ENCODE measurements around the gene C1GALT1.
"Not testable (repeated sequence)": the region's sequence is repeated elsewhere in the genome, so short reads cannot be mapped to it uniquely, and the experiment has no call there.

The C1GALT1 gene

DNA sequence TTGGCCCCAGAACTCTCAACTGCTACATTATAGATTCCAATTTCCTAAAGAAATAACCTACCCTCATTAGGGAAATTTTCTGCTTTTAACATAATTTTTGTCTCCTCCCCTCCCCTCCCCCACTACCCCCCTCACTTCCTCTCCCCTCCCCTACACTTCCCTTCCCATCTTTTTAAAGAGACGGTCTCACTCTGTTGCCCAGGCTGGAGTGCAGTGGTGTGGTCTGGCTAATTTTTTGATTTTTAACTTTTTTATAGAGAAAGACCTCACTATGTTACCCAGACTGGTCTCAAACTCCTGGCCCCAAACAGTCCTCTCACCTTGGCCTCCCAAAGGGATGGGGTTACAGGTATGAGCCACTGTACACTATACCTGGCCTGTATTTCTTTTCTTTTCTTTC lies 30.5 kb upstream of the C1GALT1 start:
- H3K27ac ChIP-seq: no peak overlapping the region
- TF ChIP-seq, protein P1, sequence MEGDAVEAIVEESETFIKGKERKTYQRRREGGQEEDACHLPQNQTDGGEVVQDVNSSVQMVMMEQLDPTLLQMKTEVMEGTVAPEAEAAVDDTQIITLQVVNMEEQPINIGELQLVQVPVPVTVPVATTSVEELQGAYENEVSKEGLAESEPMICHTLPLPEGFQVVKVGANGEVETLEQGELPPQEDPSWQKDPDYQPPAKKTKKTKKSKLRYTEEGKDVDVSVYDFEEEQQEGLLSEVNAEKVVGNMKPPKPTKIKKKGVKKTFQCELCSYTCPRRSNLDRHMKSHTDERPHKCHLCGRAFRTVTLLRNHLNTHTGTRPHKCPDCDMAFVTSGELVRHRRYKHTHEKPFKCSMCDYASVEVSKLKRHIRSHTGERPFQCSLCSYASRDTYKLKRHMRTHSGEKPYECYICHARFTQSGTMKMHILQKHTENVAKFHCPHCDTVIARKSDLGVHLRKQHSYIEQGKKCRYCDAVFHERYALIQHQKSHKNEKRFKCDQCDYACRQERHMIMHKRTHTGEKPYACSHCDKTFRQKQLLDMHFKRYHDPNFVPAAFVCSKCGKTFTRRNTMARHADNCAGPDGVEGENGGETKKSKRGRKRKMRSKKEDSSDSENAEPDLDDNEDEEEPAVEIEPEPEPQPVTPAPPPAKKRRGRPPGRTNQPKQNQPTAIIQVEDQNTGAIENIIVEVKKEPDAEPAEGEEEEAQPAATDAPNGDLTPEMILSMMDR (IDR thresholded peaks at IDR 0.05): no peak

DNA sequence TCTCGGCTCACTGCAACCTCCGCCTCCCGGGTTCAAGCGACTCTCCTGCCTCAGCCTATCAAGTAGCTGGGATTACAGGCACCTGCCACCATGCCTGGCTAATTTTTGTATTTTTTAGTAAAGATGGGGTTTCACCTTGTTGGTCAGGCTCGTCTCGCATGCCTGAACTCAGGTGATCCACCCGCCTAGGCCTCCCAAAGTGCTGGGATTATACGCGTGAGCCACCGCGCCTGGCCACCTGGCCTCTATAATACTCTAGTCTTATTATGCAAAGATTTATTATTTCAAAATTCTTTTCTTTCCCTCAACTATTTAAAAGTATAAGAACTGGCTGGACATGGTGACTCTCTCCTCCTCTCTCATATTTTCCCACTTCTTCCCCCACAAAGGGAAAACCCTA lies 30.0 kb upstream of the C1GALT1 start:
- Histone ChIP-seq H3K27me3 (no peaks in the 10 kb centered on the region), H3K9me3 (no peaks in the 10 kb centered on the region), H3K36me3 (no peaks in the 10 kb centered on the region), H3K27ac (no peak overlapping the region), H3K4me3 (ENCODE audit: low read depth in 1 of 2, low read length in 1 of 2) (no peak overlapping the region), H3K4me1 (ENCODE audit: control insufficient read depth in 1 of 2, insufficient read depth in 1 of 2, low read depth in 1 of 2, low read length in 1 of 2) (peaks cover 0 to 4% of the 10 kb centered on the region in 2 experiments)
- TF ChIP-seq, protein P1 (IDR thresholded peaks at IDR 0.05): no peak

More for the DNA sequence above, 30.5 kb upstream of the C1GALT1 start:
- Histone ChIP-seq H3K4me3 (ENCODE audit: low read depth in 1 of 2, low read length in 1 of 2) (no peak overlapping the region), H3K27me3 (no peaks in the 10 kb centered on the region), H3K9me3 (no peaks in the 10 kb centered on the region), H3K36me3 (no peaks in the 10 kb centered on the region), H3K4me1 (ENCODE audit: control insufficient read depth in 1 of 2, insufficient read depth in 1 of 2, low read depth in 1 of 2, low read length in 1 of 2) (peaks cover 0 to 4% of the 10 kb centered on the region in 2 experiments)

DNA sequence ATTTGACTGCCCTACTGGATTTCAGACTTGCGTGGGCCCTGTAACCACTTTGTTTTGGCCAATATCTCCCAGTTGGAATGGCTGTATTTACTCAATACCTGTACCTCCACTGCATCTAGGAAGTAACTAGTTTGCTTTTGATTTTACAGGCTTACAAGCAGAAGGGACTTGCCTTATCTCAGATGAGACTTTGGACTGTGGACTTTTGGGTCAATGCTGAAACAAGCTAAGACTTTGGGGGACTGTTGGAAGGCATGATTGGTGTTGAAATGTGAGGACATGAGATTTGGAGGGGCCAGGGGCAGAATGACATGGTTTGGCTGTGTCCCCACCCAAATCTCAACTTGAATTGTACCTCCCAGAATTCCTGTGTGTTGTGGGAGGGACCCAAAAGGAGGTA lies 28.0 kb upstream of the C1GALT1 start:
- H3K4me3 ChIP-seq (ENCODE audit: low read depth in 1 of 2, low read length in 1 of 2); H3K36me3 ChIP-seq; H3K27me3 ChIP-seq; H3K4me1 ChIP-seq (ENCODE audit: control insufficient read depth in 1 of 2, insufficient read depth in 1 of 2, low read depth in 1 of 2, low read length in 1 of 2); H3K9me3 ChIP-seq; H3K27ac ChIP-seq: not testable (repeated sequence)

DNA sequence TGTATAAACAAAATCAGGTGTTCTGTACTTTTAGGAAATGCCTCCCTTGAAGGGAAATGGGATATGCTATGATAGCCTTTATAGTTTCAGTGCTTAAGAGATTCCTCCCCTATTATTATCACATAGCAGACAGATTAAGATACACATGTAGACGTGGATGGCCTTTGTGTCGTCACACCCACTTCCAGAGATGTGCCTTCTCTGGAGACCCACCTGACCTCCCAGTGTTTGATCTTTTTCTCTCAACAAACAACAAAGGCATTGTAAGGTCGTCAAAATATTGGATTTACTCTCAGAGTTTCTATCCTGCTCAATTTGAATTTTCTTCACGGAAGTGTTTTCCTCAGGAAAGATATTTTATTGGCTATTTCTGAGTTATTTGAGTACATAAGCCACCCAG lies 25.7 kb upstream of the C1GALT1 start:
- H3K36me3 ChIP-seq: no peaks in the 10 kb centered on the region
- no peaks in the 10 kb centered on the region for H3K27me3 ChIP-seq
- TF ChIP-seq, protein P1 (IDR thresholded peaks at IDR 0.05): no peak
- no peak overlapping the region for H3K4me3 ChIP-seq (ENCODE audit: low read depth in 1 of 2, low read length in 1 of 2)
- no peak overlapping the region for H3K27ac ChIP-seq
- peaks cover under 1 to 9% of the 10 kb centered on the region in 2 experiments for H3K4me1 ChIP-seq (ENCODE audit: control insufficient read depth in 1 of 2, insufficient read depth in 1 of 2, low read depth in 1 of 2, low read length in 1 of 2)
- no peaks in the 10 kb centered on the region for H3K9me3 ChIP-seq

DNA sequence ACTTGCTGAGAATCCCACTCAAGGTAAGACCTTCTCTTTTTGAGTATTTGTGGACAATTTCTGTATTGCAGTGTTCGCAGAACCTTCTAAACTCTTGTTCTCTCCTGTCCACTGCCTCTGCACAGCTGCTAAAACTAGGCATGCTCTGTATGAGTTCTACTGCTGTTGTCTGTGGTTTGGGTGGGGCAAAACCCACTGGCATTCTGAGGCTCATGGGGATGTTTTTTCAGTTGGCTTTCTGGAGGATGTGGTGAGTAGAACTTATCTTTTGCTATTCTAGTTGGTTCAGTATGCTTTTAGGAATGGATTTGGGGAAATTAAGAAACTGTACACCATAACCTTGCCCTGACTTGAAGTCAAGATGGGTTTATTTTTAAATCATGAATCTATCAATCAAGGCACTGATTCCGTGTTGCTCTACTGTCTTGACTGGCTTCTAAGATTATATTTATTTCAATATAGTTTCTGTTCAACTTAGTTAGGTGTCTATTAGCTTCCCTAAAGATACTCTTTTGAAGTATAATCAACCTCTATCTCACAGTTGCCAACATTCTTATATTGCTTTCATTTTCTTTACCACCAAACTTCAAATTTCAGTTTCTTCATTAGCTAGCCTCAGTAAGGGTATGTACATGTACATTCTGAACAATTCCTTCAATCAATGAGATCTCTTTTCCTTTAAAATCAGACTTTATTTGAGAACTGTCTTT lies 25.0 kb upstream of the C1GALT1 start:
- H3K4me3 ChIP-seq (ENCODE audit: low read depth in 1 of 2, low read length in 1 of 2): no peak overlapping the region
- H3K27ac ChIP-seq: no peak overlapping the region
- H3K27me3 ChIP-seq: no peaks in the 10 kb centered on the region
- peaks cover 0 to 9% of the 10 kb centered on the region in 2 experiments for H3K4me1 ChIP-seq (ENCODE audit: control insufficient read depth in 1 of 2, insufficient read depth in 1 of 2, low read depth in 1 of 2, low read length in 1 of 2)
- H3K36me3 ChIP-seq: no peaks in the 10 kb centered on the region
- no peaks in the 10 kb centered on the region for H3K9me3 ChIP-seq
- TF ChIP-seq, protein P1 (IDR thresholded peaks at IDR 0.05): no peak

DNA sequence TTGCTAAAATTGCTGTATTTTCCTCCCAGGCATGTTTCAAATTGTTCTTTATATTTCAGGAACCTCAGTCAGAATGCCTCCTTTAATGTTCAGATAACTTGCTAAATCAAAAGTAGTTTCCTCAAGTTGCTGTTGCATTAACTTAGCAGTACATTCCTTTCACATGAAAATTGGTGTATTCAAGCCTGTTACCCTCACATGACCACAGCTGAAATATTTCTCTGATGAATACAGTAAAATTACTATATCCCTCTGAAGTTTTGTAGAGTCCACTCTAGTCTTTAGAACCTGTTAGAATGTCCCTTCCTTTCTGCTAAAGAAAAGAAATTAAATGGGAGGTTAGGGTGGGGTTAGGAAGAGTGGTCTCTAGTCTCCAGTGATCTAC lies 24.5 kb upstream of the C1GALT1 start:
- peaks cover 0 to 9% of the 10 kb centered on the region in 2 experiments for H3K4me1 ChIP-seq (ENCODE audit: control insufficient read depth in 1 of 2, insufficient read depth in 1 of 2, low read depth in 1 of 2, low read length in 1 of 2)
- H3K27me3 ChIP-seq: no peaks in the 10 kb centered on the region
- H3K36me3 ChIP-seq: no peaks in the 10 kb centered on the region
- TF ChIP-seq, protein P1 (IDR thresholded peaks at IDR 0.05): no peak
- no peak overlapping the region for H3K4me3 ChIP-seq (ENCODE audit: low read depth in 1 of 2, low read length in 1 of 2)
- H3K9me3 ChIP-seq: no peaks in the 10 kb centered on the region
- no peak overlapping the region for H3K27ac ChIP-seq

Data from neutrophil (primary cell).